Fibroblast of villous mesenchyme (primary cell): Measurements from ENCODE around the gene SVIP. TPM values are rescaled to one million over a fixed set of nuclear protein-coding genes. Genes with fewer than 3 reads are reported as not detected.

ENCODE experiments used
- total RNA-seq: library from RNA; depleted of rRNA; stranded (reverse); fragments of >200 nt; gene quantifications from 2 replicates; pipeline ENCODE4 v1.2.3, GENCODE V29; 2012

The SVIP gene
- total RNA-seq, 1 donor, result 3.9 TPM

Other genes with a start within 250 kb of the SVIP start
- 8.7 and 11.2 TPM in 2 replicates for gene FANCF, start 204.0 kb downstream of the SVIP start, total RNA-seq
- 0.64 and 1.7 TPM in 2 replicates for gene GAS2, start 163.2 kb downstream of the SVIP start, total RNA-seq
- not detected in 2 replicates for gene CCDC179, start 30.7 kb upstream of the SVIP start, total RNA-seq